ENCODE measurements around the gene ZDHHC3. TPM values are rescaled to one million over a fixed set of nuclear protein-coding genes. Genes with fewer than 3 reads are reported as not detected.

Gene ZDHHC3
- total RNA-seq, 1 experiment from 2014 or later, result 58.0 TPM

DNA sequence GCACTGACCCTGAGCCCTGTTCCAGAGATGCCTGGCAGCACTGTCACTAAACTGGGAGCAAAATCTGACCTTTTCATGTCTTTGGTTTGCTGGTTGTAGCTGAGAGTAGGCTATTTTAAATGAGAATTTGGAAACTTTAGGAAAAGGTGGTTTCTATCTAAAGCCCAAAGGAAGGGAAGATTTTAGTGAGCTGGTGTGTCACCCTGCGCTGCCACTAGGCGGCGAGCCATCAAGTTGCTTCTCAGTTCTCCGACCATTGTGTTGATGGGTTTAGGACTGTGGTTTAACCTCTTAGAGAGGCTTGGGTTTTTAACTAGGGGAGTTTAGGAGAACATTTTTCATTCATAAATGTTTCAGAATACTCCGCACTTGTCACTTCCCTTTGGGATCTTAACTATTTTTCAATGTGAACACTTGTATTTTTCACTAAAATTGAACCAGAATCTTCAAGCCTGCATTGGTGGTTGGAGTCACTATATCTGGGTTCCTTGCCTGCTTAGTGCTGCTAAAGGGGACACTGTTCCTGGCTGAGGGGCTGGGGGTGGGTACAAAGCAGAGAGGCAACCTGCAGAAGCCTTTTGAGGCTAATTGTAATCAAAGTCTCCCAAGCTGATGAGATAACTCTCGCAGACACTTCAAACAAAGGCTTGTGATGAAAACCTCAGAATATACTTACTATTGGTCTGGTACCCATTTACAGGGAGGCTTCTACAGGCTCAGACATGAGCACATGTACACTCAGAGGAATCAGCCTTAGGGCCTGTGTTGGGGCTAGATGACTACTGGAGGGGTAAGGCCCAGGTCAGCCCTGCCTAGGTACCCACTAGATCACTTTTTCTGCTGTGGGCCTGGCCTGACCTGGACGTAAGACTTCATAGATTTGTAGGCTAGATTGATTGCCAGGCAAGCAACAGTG, 16.8 kb upstream of the ZDHHC3 start:
- ChIA-PET CTCF (interaction anchor here (0.8 to 1.9 kb wide), 16 partner anchors 9 to 97 kb away, joined by 3 to 26 read pairs (median 4); partner anchors contain the start of genes EXOSC7 and ZDHHC3), POLR2A (no interaction called here)
- Mint-ChIP-seq H3K36me3 (peaks cover 50% of the 10 kb centered on the region), H3K4me3 (peak overlapping the region; percentile 34), H3K27me3 (ENCODE audit: low read depth) (no peaks in the 10 kb centered on the region), H3K9me3 (no peaks in the 10 kb centered on the region), H3K4me1 (peaks cover 39% of the 10 kb centered on the region), H3K27ac (peak overlapping the region; percentile 79)
- DNase-seq (ENCODE audit: low spot score), result peak; percentile 59
- peak; percentile 72 for ATAC-seq
- TF ChIP-seq NR3C1 (CRISPR knock-in tag; conservative IDR thresholded peaks at IDR 0.05; ENCODE audit: low read depth), result no peak
- TF ChIP-seq, protein P1, sequence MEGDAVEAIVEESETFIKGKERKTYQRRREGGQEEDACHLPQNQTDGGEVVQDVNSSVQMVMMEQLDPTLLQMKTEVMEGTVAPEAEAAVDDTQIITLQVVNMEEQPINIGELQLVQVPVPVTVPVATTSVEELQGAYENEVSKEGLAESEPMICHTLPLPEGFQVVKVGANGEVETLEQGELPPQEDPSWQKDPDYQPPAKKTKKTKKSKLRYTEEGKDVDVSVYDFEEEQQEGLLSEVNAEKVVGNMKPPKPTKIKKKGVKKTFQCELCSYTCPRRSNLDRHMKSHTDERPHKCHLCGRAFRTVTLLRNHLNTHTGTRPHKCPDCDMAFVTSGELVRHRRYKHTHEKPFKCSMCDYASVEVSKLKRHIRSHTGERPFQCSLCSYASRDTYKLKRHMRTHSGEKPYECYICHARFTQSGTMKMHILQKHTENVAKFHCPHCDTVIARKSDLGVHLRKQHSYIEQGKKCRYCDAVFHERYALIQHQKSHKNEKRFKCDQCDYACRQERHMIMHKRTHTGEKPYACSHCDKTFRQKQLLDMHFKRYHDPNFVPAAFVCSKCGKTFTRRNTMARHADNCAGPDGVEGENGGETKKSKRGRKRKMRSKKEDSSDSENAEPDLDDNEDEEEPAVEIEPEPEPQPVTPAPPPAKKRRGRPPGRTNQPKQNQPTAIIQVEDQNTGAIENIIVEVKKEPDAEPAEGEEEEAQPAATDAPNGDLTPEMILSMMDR (IDR thresholded peaks at IDR 0.05), result peak; percentile 93

DNA sequence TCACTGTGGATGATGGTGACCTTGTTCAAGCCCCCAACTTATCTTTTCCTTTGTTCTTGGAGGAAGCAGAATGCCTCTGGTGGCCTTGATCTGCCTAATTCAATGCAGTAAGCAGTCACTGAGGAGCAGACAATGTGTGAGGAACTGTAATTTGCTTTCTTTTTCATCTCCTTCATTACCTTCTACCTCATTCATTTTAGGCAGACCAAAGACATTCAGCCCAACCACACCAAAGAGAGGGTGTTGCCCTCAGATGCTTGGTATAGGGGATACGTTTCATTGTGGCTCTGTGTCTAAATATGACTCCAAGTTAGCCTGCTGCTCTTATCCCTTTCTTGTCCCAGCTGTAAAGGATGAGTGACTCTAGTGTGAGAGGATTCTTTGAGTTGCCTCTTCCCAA, 15.4 kb upstream of the ZDHHC3 start:
- peaks cover 9% of the 10 kb centered on the region for H3K9me3 Mint-ChIP-seq
- peaks cover 48% of the 10 kb centered on the region for H3K36me3 Mint-ChIP-seq
- H3K4me1 Mint-ChIP-seq, result peaks cover 42% of the 10 kb centered on the region
- H3K27ac Mint-ChIP-seq, result no peak overlapping the region; the same call in 1 of the 2 replicates
- TF ChIP-seq, protein P2, sequence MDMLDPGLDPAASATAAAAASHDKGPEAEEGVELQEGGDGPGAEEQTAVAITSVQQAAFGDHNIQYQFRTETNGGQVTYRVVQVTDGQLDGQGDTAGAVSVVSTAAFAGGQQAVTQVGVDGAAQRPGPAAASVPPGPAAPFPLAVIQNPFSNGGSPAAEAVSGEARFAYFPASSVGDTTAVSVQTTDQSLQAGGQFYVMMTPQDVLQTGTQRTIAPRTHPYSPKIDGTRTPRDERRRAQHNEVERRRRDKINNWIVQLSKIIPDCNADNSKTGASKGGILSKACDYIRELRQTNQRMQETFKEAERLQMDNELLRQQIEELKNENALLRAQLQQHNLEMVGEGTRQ (CRISPR knock-in tag; IDR thresholded peaks at IDR 0.05), result no peak
- TF ChIP-seq, protein P3, sequence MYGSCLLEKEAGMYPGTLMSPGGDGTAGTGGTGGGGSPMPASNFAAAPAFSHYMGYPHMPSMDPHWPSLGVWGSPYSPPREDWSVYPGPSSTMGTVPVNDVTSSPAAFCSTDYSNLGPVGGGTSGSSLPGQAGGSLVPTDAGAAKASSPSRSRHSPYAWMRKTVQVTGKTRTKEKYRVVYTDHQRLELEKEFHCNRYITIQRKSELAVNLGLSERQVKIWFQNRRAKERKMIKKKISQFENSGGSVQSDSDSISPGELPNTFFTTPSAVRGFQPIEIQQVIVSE (CRISPR knock-in tag; IDR thresholded peaks at IDR 0.05; ENCODE audit: borderline replicate concordance), result no peak
- TF ChIP-seq, protein P4, sequence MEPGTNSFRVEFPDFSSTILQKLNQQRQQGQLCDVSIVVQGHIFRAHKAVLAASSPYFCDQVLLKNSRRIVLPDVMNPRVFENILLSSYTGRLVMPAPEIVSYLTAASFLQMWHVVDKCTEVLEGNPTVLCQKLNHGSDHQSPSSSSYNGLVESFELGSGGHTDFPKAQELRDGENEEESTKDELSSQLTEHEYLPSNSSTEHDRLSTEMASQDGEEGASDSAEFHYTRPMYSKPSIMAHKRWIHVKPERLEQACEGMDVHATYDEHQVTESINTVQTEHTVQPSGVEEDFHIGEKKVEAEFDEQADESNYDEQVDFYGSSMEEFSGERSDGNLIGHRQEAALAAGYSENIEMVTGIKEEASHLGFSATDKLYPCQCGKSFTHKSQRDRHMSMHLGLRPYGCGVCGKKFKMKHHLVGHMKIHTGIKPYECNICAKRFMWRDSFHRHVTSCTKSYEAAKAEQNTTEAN (CRISPR knock-in tag; IDR thresholded peaks at IDR 0.05), result no peak
- TF ChIP-seq ZNF317 (CRISPR knock-in tag; IDR thresholded peaks at IDR 0.05; ENCODE audit: borderline replicate concordance, low read depth), result no peak
- DNase-seq (ENCODE audit: low spot score) (no peak), ATAC-seq (no peak)
- H3K4me3 Mint-ChIP-seq, result no peak overlapping the region
- ChIA-PET POLR2A (no interaction called here), CTCF (interaction anchor here (1.5 to 1.9 kb wide), 2 partner anchors 14 to 21 kb away, joined by 6 to 26 read pairs; partner anchors contain the start of genes EXOSC7 and ZDHHC3)
- H3K27me3 Mint-ChIP-seq (ENCODE audit: low read depth), result no peaks in the 10 kb centered on the region

DNA sequence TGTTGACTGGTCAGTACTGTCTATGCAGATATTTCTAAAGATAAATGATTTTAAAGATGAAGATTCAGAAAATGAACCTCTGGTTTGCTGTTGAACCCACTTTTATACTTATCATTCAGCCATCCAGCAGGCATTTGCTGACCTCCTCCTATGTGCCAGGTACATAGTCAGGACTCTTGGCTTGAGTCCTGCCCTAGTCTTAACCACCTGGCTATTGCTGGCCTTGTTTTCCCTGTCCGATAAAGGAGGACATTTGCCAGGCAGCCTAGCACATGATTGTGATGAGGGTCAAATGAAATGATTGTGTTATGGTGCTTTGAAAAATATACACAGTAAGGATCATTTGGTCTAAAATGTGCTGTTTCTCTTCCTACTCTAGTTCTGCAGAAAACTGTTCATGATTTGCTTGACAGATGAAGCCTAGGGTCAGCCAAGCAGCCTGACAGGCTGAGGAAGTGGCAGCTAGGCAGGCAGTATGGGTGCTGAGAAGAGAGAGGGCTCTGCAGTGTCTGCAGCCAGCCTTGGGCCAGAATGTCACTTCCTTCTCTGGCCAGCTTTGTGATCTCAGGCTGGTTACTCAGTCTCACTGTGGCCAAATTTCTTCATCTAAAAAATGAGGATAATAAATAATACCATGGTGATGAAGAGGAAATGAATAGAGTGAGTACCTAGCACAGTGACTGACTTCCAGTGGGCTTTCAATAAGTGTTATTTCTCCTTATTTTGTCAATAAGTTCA, 13.8 kb upstream of the ZDHHC3 start:
- peaks cover 51% of the 10 kb centered on the region for H3K36me3 Mint-ChIP-seq
- peaks cover 17% of the 10 kb centered on the region for H3K9me3 Mint-ChIP-seq
- no peaks in the 10 kb centered on the region for H3K27me3 Mint-ChIP-seq (ENCODE audit: low read depth)
- no peak overlapping the region for H3K4me3 Mint-ChIP-seq
- DNase-seq (ENCODE audit: low spot score) (no peak), ATAC-seq (no peak)
- peaks cover 42% of the 10 kb centered on the region for H3K4me1 Mint-ChIP-seq
- TF ChIP-seq ELF4 (CRISPR knock-in tag; IDR thresholded peaks at IDR 0.05; ENCODE audit: low read depth), result no peak
- TF ChIP-seq, protein P5, sequence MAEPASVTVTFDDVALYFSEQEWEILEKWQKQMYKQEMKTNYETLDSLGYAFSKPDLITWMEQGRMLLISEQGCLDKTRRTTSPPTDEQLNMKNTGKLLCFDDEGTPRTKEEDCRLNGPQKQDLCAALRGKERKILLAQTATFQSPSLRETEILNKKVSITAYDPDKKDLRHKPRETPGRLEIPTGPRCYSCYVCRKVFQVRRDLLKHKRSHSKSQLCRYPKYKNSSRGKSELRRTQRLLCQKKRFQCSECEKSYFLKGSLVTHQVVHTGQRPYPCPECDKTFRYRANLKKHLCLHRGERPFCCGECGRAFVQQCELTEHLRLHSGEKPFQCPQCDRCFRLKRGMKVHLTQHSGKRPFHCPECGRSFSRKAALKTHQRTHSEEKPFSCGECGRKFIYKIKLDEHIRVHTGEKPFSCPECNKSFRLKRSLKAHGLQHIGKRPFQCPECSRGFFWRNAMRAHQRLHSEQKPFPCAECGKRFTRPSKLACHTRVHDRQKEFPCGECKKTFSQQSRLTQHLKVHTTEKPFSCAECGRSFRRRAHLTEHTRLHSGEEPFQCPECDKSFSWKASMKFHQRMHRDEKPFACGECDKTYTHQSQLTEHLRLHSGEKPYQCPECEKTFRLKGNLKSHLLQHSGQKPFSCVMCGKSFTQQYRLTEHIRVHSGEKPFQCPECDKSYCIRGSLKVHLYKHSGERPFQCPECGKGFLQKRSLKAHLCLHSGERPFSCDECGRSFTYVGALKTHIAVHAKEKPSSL (CRISPR knock-in tag; conservative IDR thresholded peaks at IDR 0.05), result no peak
- TF ChIP-seq, protein P6, sequence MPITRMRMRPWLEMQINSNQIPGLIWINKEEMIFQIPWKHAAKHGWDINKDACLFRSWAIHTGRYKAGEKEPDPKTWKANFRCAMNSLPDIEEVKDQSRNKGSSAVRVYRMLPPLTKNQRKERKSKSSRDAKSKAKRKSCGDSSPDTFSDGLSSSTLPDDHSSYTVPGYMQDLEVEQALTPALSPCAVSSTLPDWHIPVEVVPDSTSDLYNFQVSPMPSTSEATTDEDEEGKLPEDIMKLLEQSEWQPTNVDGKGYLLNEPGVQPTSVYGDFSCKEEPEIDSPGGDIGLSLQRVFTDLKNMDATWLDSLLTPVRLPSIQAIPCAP (CRISPR knock-in tag; IDR thresholded peaks at IDR 0.05), result no peak
- TF ChIP-seq, protein P7, sequence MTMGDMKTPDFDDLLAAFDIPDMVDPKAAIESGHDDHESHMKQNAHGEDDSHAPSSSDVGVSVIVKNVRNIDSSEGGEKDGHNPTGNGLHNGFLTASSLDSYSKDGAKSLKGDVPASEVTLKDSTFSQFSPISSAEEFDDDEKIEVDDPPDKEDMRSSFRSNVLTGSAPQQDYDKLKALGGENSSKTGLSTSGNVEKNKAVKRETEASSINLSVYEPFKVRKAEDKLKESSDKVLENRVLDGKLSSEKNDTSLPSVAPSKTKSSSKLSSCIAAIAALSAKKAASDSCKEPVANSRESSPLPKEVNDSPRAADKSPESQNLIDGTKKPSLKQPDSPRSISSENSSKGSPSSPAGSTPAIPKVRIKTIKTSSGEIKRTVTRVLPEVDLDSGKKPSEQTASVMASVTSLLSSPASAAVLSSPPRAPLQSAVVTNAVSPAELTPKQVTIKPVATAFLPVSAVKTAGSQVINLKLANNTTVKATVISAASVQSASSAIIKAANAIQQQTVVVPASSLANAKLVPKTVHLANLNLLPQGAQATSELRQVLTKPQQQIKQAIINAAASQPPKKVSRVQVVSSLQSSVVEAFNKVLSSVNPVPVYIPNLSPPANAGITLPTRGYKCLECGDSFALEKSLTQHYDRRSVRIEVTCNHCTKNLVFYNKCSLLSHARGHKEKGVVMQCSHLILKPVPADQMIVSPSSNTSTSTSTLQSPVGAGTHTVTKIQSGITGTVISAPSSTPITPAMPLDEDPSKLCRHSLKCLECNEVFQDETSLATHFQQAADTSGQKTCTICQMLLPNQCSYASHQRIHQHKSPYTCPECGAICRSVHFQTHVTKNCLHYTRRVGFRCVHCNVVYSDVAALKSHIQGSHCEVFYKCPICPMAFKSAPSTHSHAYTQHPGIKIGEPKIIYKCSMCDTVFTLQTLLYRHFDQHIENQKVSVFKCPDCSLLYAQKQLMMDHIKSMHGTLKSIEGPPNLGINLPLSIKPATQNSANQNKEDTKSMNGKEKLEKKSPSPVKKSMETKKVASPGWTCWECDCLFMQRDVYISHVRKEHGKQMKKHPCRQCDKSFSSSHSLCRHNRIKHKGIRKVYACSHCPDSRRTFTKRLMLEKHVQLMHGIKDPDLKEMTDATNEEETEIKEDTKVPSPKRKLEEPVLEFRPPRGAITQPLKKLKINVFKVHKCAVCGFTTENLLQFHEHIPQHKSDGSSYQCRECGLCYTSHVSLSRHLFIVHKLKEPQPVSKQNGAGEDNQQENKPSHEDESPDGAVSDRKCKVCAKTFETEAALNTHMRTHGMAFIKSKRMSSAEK (CRISPR knock-in tag; IDR thresholded peaks at IDR 0.05; ENCODE audit: borderline replicate concordance), result no peak
- H3K27ac Mint-ChIP-seq, result peak overlapping the region; percentile 36
- CTCF ChIA-PET, result interaction anchor here (1.3 kb wide), 1 partner anchor 13 kb away, joined by 4 read pairs; no protein-coding TSS in a partner anchor
- POLR2A ChIA-PET, result no interaction called here
